GM12864 (cell line): Measurements from ENCODE around the gene BCLAF3.

Experiments used
- DNase-seq: peaks from one replicate; pipeline ENCODE4 v3.0.0-alpha.2; 2011; ENCODE audit warnings: low read depth
- H3K4me3 ChIP-seq: 2 replicates; pipeline ENCODE4 v1.5.1; 2011; ENCODE audit warnings: mild to moderate bottlenecking, low read depth, low read length, control low read depth
- CTCF ChIP-seq: IDR thresholded peaks from 2 replicates; pipeline ENCODE4 v1.5.1; 2011; ENCODE audit warnings: low read depth, mild to moderate bottlenecking, moderate library complexity, low read length, control low read depth, inconsistent platforms; ENCODE audit errors: missing control alignments

BCLAF3 gene

GRCh38 chrX:19956923-19957322 lies 33.9 kb downstream of the BCLAF3 start:
- TF ChIP-seq CTCF = no peak
- H3K4me3 ChIP-seq = no peak overlapping the region
- DNase-seq = no peak

DNA sequence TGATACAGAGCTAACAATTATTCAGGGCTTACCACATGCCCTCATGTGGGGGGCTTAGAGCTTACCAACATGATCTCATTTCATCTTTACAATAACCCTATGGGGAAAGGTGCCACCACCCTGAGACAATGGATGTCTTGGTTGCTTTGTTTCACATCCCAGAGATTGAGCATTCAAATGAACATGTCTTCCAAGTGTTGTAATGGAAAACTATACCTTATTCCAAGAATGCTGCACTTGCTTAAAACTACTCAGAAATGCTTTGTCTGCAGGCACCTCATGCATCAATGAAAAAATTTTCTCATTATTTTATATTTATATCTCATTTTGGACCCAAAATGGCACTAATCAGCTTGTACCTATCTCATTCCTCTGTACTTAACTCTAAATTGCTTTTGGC lies 34.6 kb downstream of the BCLAF3 start:
- no peak overlapping the region for H3K4me3 ChIP-seq
- no peak for DNase-seq
- no peak for TF ChIP-seq CTCF

DNA sequence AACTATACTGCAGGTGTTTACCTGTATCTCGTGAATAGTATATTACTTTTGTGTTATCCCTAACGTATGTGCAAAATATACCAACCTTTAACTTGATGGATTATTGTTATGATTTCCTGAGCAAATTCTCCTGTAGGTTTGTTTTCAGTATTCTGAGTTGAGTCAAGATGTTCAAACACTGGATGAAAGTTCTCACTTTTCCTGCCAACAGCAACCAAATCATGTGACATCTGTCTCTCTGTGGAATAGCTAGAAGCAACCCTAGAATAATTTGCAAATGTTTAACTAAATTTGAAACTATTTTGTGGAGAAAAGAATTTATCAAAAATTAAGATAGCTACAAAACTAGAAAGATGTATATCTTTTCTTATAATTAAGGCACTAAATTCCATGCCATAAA lies 35.6 kb downstream of the BCLAF3 start:
- H3K4me3 ChIP-seq = no peak overlapping the region
- no peak for TF ChIP-seq CTCF
- no peak for DNase-seq

- TF ChIP-seq CTCF = no peak
- DNase-seq = no peak
- no peak overlapping the region for H3K4me3 ChIP-seq
Measured at GRCh38 chrX:19954335-19955096, 36.3 kb downstream of the BCLAF3 start.

GRCh38 chrX:19953145-19953544 lies 37.7 kb downstream of the BCLAF3 start:
- DNase-seq = no peak
- H3K4me3 ChIP-seq = no peak overlapping the region
- no peak for TF ChIP-seq CTCF

DNA sequence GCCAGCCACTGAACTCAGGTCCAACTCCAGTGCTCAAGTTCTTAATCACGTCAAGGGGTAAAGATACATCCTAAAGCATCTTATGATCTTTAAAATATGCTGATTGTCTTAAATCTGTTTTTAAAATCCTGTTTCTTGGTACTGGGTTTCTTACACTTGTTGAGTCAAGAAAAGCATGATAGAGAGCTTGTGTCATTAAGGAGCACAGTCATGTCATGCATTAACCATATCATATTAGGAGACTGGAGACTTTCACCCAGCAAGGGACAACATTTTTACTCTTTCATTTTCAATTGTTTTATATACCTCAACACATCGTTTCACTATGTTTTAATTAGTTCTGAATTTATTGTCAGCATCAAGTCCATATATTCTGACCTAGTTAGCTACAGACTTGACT lies 41.5 kb downstream of the BCLAF3 start:
- no peak for TF ChIP-seq CTCF
- no peak overlapping the region for H3K4me3 ChIP-seq

DNA sequence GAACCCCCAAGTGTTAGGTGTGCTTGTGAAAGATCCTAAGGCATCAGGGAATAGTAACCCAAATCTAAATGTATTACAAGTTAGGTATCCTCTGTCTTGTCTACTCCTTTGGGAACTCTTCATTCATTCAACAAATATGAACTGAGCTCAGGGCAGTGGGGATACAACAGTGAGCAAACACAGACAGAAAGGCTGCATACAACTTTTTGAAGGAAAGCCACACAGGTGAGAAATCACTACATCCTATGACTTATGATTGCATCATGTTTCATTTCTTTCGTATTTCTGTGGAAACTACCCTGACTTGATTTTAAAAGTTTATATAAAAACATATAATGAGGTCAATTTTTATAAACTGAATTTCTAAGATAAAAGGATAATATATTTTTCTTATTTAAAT lies 43.2 kb downstream of the BCLAF3 start:
- TF ChIP-seq CTCF = no peak
- H3K4me3 ChIP-seq = no peak overlapping the region
- DNase-seq = no peak

More for the DNA sequence above, 41.5 kb downstream of the BCLAF3 start:
- DNase-seq = no peak
